ENCODE measurements around the gene HAPLN1. TPM values are rescaled to one million over a fixed set of nuclear protein-coding genes. Genes with fewer than 3 reads are reported as not detected.
A peak's percentile ranks its signal among the peaks of the same experiment; 100 is the strongest.

HAPLN1 gene
- total RNA-seq, result 43.0 and 49.7 TPM in 2 replicates
- polyA plus RNA-seq, result 32.7 and 34.5 TPM in 2 replicates

DNA sequence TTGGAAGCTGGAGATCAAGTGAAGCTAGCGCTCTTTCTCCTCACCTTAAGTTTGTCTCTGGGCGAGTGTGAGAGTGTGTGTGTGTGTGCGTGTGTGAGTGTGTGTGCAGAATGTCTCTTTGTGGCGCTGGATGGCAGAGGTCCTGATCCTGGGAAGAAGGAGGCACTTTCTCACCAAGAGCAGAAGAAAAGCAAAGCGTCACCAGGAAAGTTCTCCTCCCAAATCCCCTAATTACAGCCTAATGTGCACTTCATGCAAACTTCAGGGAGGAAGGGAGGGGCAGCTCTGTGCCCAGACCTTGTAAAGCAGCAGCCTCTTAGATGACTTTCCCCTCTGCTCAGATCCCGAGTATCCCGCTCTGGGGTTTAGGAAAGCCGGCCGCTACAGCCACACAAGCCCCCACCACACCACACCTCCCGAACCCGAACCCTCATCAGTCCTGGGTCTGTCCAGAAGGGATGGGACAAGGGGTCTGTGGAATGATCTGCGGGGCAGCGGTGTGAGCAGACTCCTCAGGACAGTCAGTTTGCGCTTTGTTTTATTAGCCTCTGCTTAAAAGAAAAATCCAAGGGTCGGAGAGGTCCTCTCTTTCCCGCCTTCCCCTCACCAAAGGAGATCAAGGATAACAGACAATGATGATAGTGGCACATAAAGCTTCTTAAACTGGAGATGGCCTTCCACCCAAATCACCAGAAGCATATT, at the start of gene HAPLN1:
Gene HAPLN1 (minus strand): TSS at position 20 of the 702 bp plus-strand sequence. CDS start 47,332 bp downstream, outside the sequence.
- DNase-seq (ENCODE audit: low spot score), result peak; percentile 20
- peak within 1 kb of the TSS; percentile 87 for H3K27ac ChIP-seq
- H3K4me2 ChIP-seq, result peak within 1 kb of the TSS; percentile 92
- no peaks in the 10 kb centered on the region for H3K79me2 ChIP-seq
- no peaks in the 10 kb centered on the region for H3K36me3 ChIP-seq (replicated peaks; ENCODE audit: insufficient read depth, low read depth)
- 10% methylated on average over 16 of the region's 16 CpGs for WGBS (ENCODE audit: low lambda C conversion rate, missing lambda C conversion rate)
- TF ChIP-seq EZH2phosphoT487 (IDR thresholded peaks at IDR 0.05; ENCODE audit: low read depth, severe bottlenecking, unreplicated experiment) (no peak), EZH2 (IDR thresholded peaks at IDR 0.05; ENCODE audit: borderline replicate concordance) (no peak)
- TF ChIP-seq, protein P1, sequence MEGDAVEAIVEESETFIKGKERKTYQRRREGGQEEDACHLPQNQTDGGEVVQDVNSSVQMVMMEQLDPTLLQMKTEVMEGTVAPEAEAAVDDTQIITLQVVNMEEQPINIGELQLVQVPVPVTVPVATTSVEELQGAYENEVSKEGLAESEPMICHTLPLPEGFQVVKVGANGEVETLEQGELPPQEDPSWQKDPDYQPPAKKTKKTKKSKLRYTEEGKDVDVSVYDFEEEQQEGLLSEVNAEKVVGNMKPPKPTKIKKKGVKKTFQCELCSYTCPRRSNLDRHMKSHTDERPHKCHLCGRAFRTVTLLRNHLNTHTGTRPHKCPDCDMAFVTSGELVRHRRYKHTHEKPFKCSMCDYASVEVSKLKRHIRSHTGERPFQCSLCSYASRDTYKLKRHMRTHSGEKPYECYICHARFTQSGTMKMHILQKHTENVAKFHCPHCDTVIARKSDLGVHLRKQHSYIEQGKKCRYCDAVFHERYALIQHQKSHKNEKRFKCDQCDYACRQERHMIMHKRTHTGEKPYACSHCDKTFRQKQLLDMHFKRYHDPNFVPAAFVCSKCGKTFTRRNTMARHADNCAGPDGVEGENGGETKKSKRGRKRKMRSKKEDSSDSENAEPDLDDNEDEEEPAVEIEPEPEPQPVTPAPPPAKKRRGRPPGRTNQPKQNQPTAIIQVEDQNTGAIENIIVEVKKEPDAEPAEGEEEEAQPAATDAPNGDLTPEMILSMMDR (IDR thresholded peaks at IDR 0.05; ENCODE audit: poor library complexity), result no peak
- H3K4me1 ChIP-seq (ENCODE audit: insufficient read depth), result peaks cover 10% of the 10 kb centered on the region
- peak within 1 kb of the TSS; percentile 84 for H3K4me3 ChIP-seq
- no peaks in the 10 kb centered on the region for H3K27me3 ChIP-seq
- no peaks in the 10 kb centered on the region for H3K9me3 ChIP-seq (ENCODE audit: low read depth)
- H4K20me1 ChIP-seq (ENCODE audit: insufficient read depth, poor library complexity, severe bottlenecking), result no peaks in the 10 kb centered on the region
- H2AFZ ChIP-seq, result peak within 1 kb of the TSS; percentile 70
- H3K9me2 ChIP-seq (replicated peaks; ENCODE audit: insufficient read depth), result no peaks in the 10 kb centered on the region

DNA sequence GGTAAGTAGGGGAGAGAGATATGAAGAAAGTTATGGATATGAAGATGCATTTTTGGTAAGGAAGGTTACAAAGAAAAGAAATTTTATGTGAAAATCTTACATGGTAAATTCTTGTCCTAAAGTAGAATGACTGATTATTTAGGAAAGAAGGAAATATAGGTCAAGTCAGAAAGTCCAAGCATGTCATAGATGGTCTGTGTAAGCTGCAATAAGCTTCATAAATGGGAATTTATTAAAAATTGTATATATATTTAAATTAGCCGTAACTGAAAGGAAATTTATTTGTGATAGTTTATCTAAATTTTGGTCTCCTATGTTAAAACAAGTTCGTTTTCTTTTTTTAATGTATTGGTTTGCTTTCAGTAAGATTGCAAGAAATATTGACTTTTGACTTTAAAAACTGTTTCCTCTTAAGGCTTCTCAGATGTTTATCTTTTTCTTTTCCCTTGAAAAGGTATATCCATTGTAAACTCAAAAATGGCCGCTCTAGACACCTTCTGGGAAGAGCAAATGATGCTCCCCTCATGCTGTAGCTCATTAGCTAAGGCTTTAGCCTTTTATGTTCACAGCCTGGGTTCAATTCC, 46.8 kb upstream of the HAPLN1 start:
- Histone ChIP-seq H3K9me3 (ENCODE audit: low read depth) (peaks cover 7% of the 10 kb centered on the region), H3K36me3 (replicated peaks; ENCODE audit: insufficient read depth, low read depth) (no peaks in the 10 kb centered on the region), H3K27me3 (no peaks in the 10 kb centered on the region), H3K9me2 (replicated peaks; ENCODE audit: insufficient read depth) (no peaks in the 10 kb centered on the region), H2AFZ (no peak overlapping the region), H3K27ac (no peak overlapping the region), H3K4me3 (no peak overlapping the region), H3K4me1 (ENCODE audit: insufficient read depth) (no peaks in the 10 kb centered on the region), H3K79me2 (no peaks in the 10 kb centered on the region), H3K4me2 (no peak overlapping the region), H4K20me1 (ENCODE audit: insufficient read depth, poor library complexity, severe bottlenecking) (no peaks in the 10 kb centered on the region)
- WGBS (ENCODE audit: low lambda C conversion rate, missing lambda C conversion rate), result 38% methylated on average over 3 of the region's 3 CpGs
- TF ChIP-seq EZH2phosphoT487 (IDR thresholded peaks at IDR 0.05; ENCODE audit: low read depth, severe bottlenecking, unreplicated experiment), result no peak
- TF ChIP-seq, protein P1 (IDR thresholded peaks at IDR 0.05; ENCODE audit: poor library complexity), result no peak
- no peak for TF ChIP-seq EZH2 (IDR thresholded peaks at IDR 0.05; ENCODE audit: borderline replicate concordance)
- DNase-seq (ENCODE audit: low spot score), result no peak

DNA sequence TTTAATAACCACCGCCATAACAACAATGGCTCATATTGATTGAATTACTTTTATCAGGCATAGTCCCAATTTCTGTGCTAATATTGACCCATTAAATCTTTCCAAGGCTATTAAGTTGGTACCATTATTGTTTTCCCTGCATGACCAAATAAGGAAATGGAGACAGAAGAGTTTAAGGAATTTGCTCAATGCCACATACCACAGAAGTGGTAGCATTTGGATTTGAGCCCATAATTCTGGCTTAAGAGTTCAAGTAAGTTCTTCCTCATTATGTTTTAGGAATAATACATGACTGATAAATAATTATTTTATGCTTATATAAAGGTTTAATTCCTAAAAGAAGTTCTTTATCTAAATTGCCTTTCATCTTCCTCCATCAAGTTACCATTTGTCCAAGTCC, 43.4 kb upstream of the HAPLN1 start:
- Histone ChIP-seq H3K9me3 (ENCODE audit: low read depth) (peaks cover 7% of the 10 kb centered on the region), H4K20me1 (ENCODE audit: insufficient read depth, poor library complexity, severe bottlenecking) (no peaks in the 10 kb centered on the region), H3K4me2 (no peak overlapping the region), H2AFZ (no peak overlapping the region), H3K79me2 (no peaks in the 10 kb centered on the region), H3K27ac (no peak overlapping the region), H3K36me3 (replicated peaks; ENCODE audit: insufficient read depth, low read depth) (no peaks in the 10 kb centered on the region), H3K9me2 (replicated peaks; ENCODE audit: insufficient read depth) (no peaks in the 10 kb centered on the region), H3K4me3 (no peak overlapping the region), H3K4me1 (ENCODE audit: insufficient read depth) (peaks cover 7% of the 10 kb centered on the region), H3K27me3 (no peaks in the 10 kb centered on the region)
- no peak for DNase-seq (ENCODE audit: low spot score)
- WGBS (ENCODE audit: low lambda C conversion rate, missing lambda C conversion rate), result 95% methylated on average over 1 of the region's 1 CpG
- no peak for TF ChIP-seq EZH2 (IDR thresholded peaks at IDR 0.05; ENCODE audit: borderline replicate concordance)
- TF ChIP-seq, protein P1 (IDR thresholded peaks at IDR 0.05; ENCODE audit: poor library complexity), result no peak
- no peak for TF ChIP-seq EZH2phosphoT487 (IDR thresholded peaks at IDR 0.05; ENCODE audit: low read depth, severe bottlenecking, unreplicated experiment)
